ENCODE results near the gene PACS1.

The PACS1 gene

GRCh38 chr11:66280428-66280827 is 210.4 kb downstream of the PACS1 start:
- Histone ChIP-seq H3K4me1 (ENCODE audit: insufficient read depth, low read length, poor library complexity, severe bottlenecking) (peaks cover 15% of the 10 kb centered on the region), H3K4me2 (ENCODE audit: low read depth, low read length, poor library complexity, severe bottlenecking) (no peak overlapping the region), H3K9ac (ENCODE audit: low read depth, low read length, poor library complexity, severe bottlenecking) (no peak overlapping the region)

GRCh38 chr11:66281001-66281400 is 210.9 kb downstream of the PACS1 start:
- H4K20me1 ChIP-seq (ENCODE audit: insufficient read depth, low read length, poor library complexity, severe bottlenecking) = peaks cover 8% of the 10 kb centered on the region
- TF ChIP-seq CTCF (conservative IDR thresholded peaks at IDR 0.05; ENCODE audit: low read length) (no peak), EZH2phosphoT487 (IDR thresholded peaks at IDR 0.05; ENCODE audit: borderline replicate concordance) (no peak)

More at GRCh38 chr11:66280428-66280827, 210.4 kb downstream of the PACS1 start:
- Histone ChIP-seq H3K79me2 (ENCODE audit: insufficient read depth, low read length) (no peaks in the 10 kb centered on the region), H3K9me3 (ENCODE audit: insufficient read depth, low read depth, low read length) (no peaks in the 10 kb centered on the region), H3K27me3 (ENCODE audit: insufficient read depth, low read length, poor library complexity, severe bottlenecking) (no peaks in the 10 kb centered on the region), H4K20me1 (ENCODE audit: insufficient read depth, low read length, poor library complexity, severe bottlenecking) (peaks cover 8% of the 10 kb centered on the region), H3F3A (ENCODE audit: low read depth) (no peaks in the 10 kb centered on the region), H3K9me2 (replicated peaks; ENCODE audit: low read depth, low read length) (no peaks in the 10 kb centered on the region), H3K4me3 (ENCODE audit: low read length, poor library complexity, severe bottlenecking) (no peak overlapping the region), H2AFZ (ENCODE audit: low read length) (no peak overlapping the region), H3K36me3 (ENCODE audit: insufficient read depth, low read length) (peaks cover 10% of the 10 kb centered on the region; the same call in 1 of the 2 replicates)
- no peak for TF ChIP-seq EZH2phosphoT487 (IDR thresholded peaks at IDR 0.05; ENCODE audit: borderline replicate concordance)
- no peak for TF ChIP-seq CTCF (conservative IDR thresholded peaks at IDR 0.05; ENCODE audit: low read length)

GRCh38 chr11:66281776-66282467 is 211.8 kb downstream of the PACS1 start:
- no peak overlapping the region for H3K4me3 ChIP-seq (ENCODE audit: low read length, poor library complexity, severe bottlenecking)
- peaks cover 14% of the 10 kb centered on the region for H3K4me1 ChIP-seq (ENCODE audit: insufficient read depth, low read length, poor library complexity, severe bottlenecking)
- no peaks in the 10 kb centered on the region for H3K27me3 ChIP-seq (ENCODE audit: insufficient read depth, low read length, poor library complexity, severe bottlenecking)
- no peaks in the 10 kb centered on the region for H3K9me2 ChIP-seq (replicated peaks; ENCODE audit: low read depth, low read length)
- no peaks in the 10 kb centered on the region for H3K79me2 ChIP-seq (ENCODE audit: insufficient read depth, low read length)
- H3K4me2 ChIP-seq (ENCODE audit: low read depth, low read length, poor library complexity, severe bottlenecking) = no peak overlapping the region
- H3K36me3 ChIP-seq (ENCODE audit: insufficient read depth, low read length) = no peaks in the 10 kb centered on the region
- peaks cover 8% of the 10 kb centered on the region for H4K20me1 ChIP-seq (ENCODE audit: insufficient read depth, low read length, poor library complexity, severe bottlenecking)
- TF ChIP-seq EZH2phosphoT487 (IDR thresholded peaks at IDR 0.05; ENCODE audit: borderline replicate concordance) (no peak), CTCF (conservative IDR thresholded peaks at IDR 0.05; ENCODE audit: low read length) (no peak)
- no peak overlapping the region for H2AFZ ChIP-seq (ENCODE audit: low read length)
- no peaks in the 10 kb centered on the region for H3F3A ChIP-seq (ENCODE audit: low read depth)
- H3K9me3 ChIP-seq (ENCODE audit: insufficient read depth, low read depth, low read length) = no peaks in the 10 kb centered on the region
- no peak overlapping the region for H3K9ac ChIP-seq (ENCODE audit: low read depth, low read length, poor library complexity, severe bottlenecking)

More at GRCh38 chr11:66281001-66281400, 210.9 kb downstream of the PACS1 start:
- H3K4me1 ChIP-seq (ENCODE audit: insufficient read depth, low read length, poor library complexity, severe bottlenecking) = peaks cover 15% of the 10 kb centered on the region
- H3K4me3 ChIP-seq (ENCODE audit: low read length, poor library complexity, severe bottlenecking) = no peak overlapping the region
- H3K9me2 ChIP-seq (replicated peaks; ENCODE audit: low read depth, low read length) = no peaks in the 10 kb centered on the region
- peaks cover 5% of the 10 kb centered on the region; the same call in 1 of the 2 replicates for H3K36me3 ChIP-seq (ENCODE audit: insufficient read depth, low read length)
- H2AFZ ChIP-seq (ENCODE audit: low read length) = no peak overlapping the region
- no peaks in the 10 kb centered on the region for H3K27me3 ChIP-seq (ENCODE audit: insufficient read depth, low read length, poor library complexity, severe bottlenecking)
- no peak overlapping the region for H3K4me2 ChIP-seq (ENCODE audit: low read depth, low read length, poor library complexity, severe bottlenecking)
- no peak overlapping the region for H3K9ac ChIP-seq (ENCODE audit: low read depth, low read length, poor library complexity, severe bottlenecking)
- H3K9me3 ChIP-seq (ENCODE audit: insufficient read depth, low read depth, low read length) = no peaks in the 10 kb centered on the region
- H3F3A ChIP-seq (ENCODE audit: low read depth) = no peaks in the 10 kb centered on the region
- no peaks in the 10 kb centered on the region for H3K79me2 ChIP-seq (ENCODE audit: insufficient read depth, low read length)
